H9 (cell line): ENCODE results near the gene KMT5B. TPM values are rescaled to one million over a fixed set of nuclear protein-coding genes. Genes with fewer than 3 reads are reported as not detected.

Source experiments
- DNase-seq: peaks from one replicate; pipeline ENCODE4 v3.0.0-alpha.2; 2017
- H2AFZ ChIP-seq: one replicate; pipeline ENCODE4 v1.6.1; 2013; ENCODE audit warnings: mild to moderate bottlenecking, low read length, control low read depth, moderate library complexity
- H2AK5ac ChIP-seq: 2 replicates; pipeline ENCODE4 v1.6.1; 2013; ENCODE audit warnings: low read length, control low read depth, mixed read lengths; ENCODE audit not compliant: insufficient read length
- H2BK120ac ChIP-seq: one replicate; pipeline ENCODE4 v1.6.1; 2013; ENCODE audit warnings: low read depth, mild to moderate bottlenecking, low read length, control low read depth, inconsistent platforms; ENCODE audit not compliant: poor library complexity, severe bottlenecking
- H2BK12ac ChIP-seq: 2 replicates; pipeline ENCODE4 v1.6.1; 2013; ENCODE audit warnings: low read length, control low read depth, mixed read lengths, low read depth; ENCODE audit not compliant: insufficient read length
- H2BK15ac ChIP-seq: 2 replicates; pipeline ENCODE4 v1.6.1; 2013; ENCODE audit warnings: low read depth, low read length, control low read depth
- H2BK20ac ChIP-seq: one replicate; pipeline ENCODE4 v1.6.1; 2013; ENCODE audit warnings: low read depth, mild to moderate bottlenecking, low read length, control low read depth, inconsistent platforms; ENCODE audit not compliant: poor library complexity, severe bottlenecking
- H2BK5ac ChIP-seq: 2 replicates; pipeline ENCODE4 v1.6.1; 2013; ENCODE audit warnings: low read length, control low read depth, mixed read lengths; ENCODE audit not compliant: insufficient read length
- H3K14ac ChIP-seq: 2 replicates; pipeline ENCODE4 v1.6.1; 2013; ENCODE audit warnings: low read length, control low read depth; ENCODE audit not compliant: insufficient read depth
- H3K18ac ChIP-seq: 2 replicates; pipeline ENCODE4 v1.6.1; 2013; ENCODE audit warnings: low read depth, mild to moderate bottlenecking, mixed read lengths, low read length, control low read depth; ENCODE audit not compliant: insufficient read length
- H3K23ac ChIP-seq: 2 replicates; pipeline ENCODE4 v1.6.1; 2013; ENCODE audit warnings: low read length, control low read depth, mixed read lengths, low read depth; ENCODE audit not compliant: insufficient read length
- H3K23me2 ChIP-seq: 2 replicates; pipeline ENCODE4 v1.6.1; 2013; ENCODE audit warnings: low read depth, mild to moderate bottlenecking, mixed read lengths, low read length, control low read depth; ENCODE audit not compliant: insufficient read length, poor library complexity, severe bottlenecking
- H3K27ac ChIP-seq: 2 replicates; pipeline ENCODE4 v1.5.1; 2013; ENCODE audit warnings: low read length, control low read depth, mixed read lengths, low read depth; ENCODE audit not compliant: insufficient read length
- H3K27me3 ChIP-seq: 2 replicates; pipeline ENCODE4 v1.6.1; 2013; ENCODE audit warnings: low read length, control low read depth, inconsistent platforms; ENCODE audit not compliant: insufficient read depth
- H3K4ac ChIP-seq: 2 replicates; pipeline ENCODE4 v1.6.1; 2013; ENCODE audit warnings: low read depth, mild to moderate bottlenecking, control low read depth, inconsistent platforms, low read length, moderate library complexity
- H3K4me1 ChIP-seq: 2 replicates; pipeline ENCODE4 v1.6.1; 2013; ENCODE audit warnings: low read length, control low read depth, inconsistent platforms; ENCODE audit not compliant: insufficient read depth
- H3K4me2 ChIP-seq: 2 replicates; pipeline ENCODE4 v1.6.1; 2013; ENCODE audit warnings: low read length, control low read depth, mixed read lengths; ENCODE audit not compliant: insufficient read length, insufficient read depth
- H3K56ac ChIP-seq: 2 replicates; pipeline ENCODE4 v1.6.1; 2013; ENCODE audit warnings: low read depth, mild to moderate bottlenecking, mixed read lengths, low read length, control low read depth; ENCODE audit not compliant: insufficient read length
- H3K79me1 ChIP-seq: 2 replicates; pipeline ENCODE4 v1.6.1; 2013; ENCODE audit warnings: low read depth, mild to moderate bottlenecking, moderate library complexity, low read length, control low read depth, inconsistent platforms; ENCODE audit not compliant: insufficient read depth, poor library complexity, severe bottlenecking
- H3K79me2 ChIP-seq: 2 replicates; pipeline ENCODE4 v1.6.1; 2013; ENCODE audit warnings: low read length, control low read depth, inconsistent platforms; ENCODE audit not compliant: insufficient read depth
- H3K9ac ChIP-seq: 2 replicates; pipeline ENCODE4 v1.6.1; 2013; ENCODE audit warnings: low read length, control low read depth, mixed read lengths; ENCODE audit not compliant: insufficient read length; ENCODE audit errors: extremely low read depth
- H3K9me3 ChIP-seq: one replicate; pipeline ENCODE4 v1.6.1; 2013; ENCODE audit warnings: low read depth, low read length, inconsistent platforms; ENCODE audit not compliant: control insufficient read depth
- H3T11ph ChIP-seq: one replicate; pipeline ENCODE4 v1.6.1; 2013; ENCODE audit warnings: mild to moderate bottlenecking, low read length, control low read depth, inconsistent platforms
- H4K20me1 ChIP-seq: one replicate; pipeline ENCODE4 v1.6.1; 2013; ENCODE audit not compliant: control insufficient read depth, insufficient read length, insufficient read depth
- H4K5ac ChIP-seq: 2 replicates; pipeline ENCODE4 v1.6.1; 2013; ENCODE audit warnings: low read depth, mild to moderate bottlenecking, mixed read lengths, low read length, control low read depth; ENCODE audit not compliant: insufficient read length
- H4K8ac ChIP-seq: replicated peaks from 2 replicates; pipeline ENCODE4 v1.6.1; 2013; ENCODE audit warnings: low read length, control low read depth, mixed read lengths, low read depth; ENCODE audit not compliant: insufficient read length
- H4K91ac ChIP-seq: 2 replicates; pipeline ENCODE4 v1.6.1; 2013; ENCODE audit warnings: low read depth, mild to moderate bottlenecking, moderate library complexity, mixed read lengths, low read length, control low read depth; ENCODE audit not compliant: insufficient read length
- H3K27ac Mint-ChIP-seq, 3 experiments: 2 replicates in 2 of 3; 3 replicates in 1 of 3; pipeline ENCODE4 v1.8.0; 2020 to 2021; ENCODE audit warnings: mixed read lengths in 3 of 3, mild to moderate bottlenecking in 1 of 3, moderate library complexity in 1 of 3
- H3K27me3 Mint-ChIP-seq: 2 replicates; pipeline ENCODE4 v1.8.0; 2021; ENCODE audit warnings: low read depth, mild to moderate bottlenecking, moderate library complexity, mixed read lengths
- H3K36me3 Mint-ChIP-seq, 3 experiments: 2 replicates in 2 of 3; 3 replicates in 1 of 3; pipeline ENCODE4 v1.8.0; 2020 to 2021; ENCODE audit warnings: low read depth in 3 of 3, mixed read lengths in 3 of 3; ENCODE audit not compliant: insufficient read depth in 1 of 3
- H3K4me1 Mint-ChIP-seq, 2 experiments: 2 replicates each; pipeline ENCODE4 v1.8.0; 2020; ENCODE audit warnings: mixed read lengths in 2 of 2
- H3K4me3 Mint-ChIP-seq, 2 experiments: 2 replicates in 1 of 2; 3 replicates in 1 of 2; pipeline ENCODE4 v1.8.0; 2020 to 2021; ENCODE audit warnings: mild to moderate bottlenecking in 2 of 2, mixed read lengths in 2 of 2, moderate library complexity in 1 of 2
- H3K9me3 Mint-ChIP-seq, 2 experiments: 2 replicates in 1 of 2; 3 replicates in 1 of 2; pipeline ENCODE4 v1.8.0; 2020; ENCODE audit warnings: mild to moderate bottlenecking in 2 of 2, mixed read lengths in 2 of 2, moderate library complexity in 1 of 2
- WGBS: extraction: QIAGEN DNeasy Blood & Tissue Kit; methylation state at CpG from one replicate; pipeline ENCODE4 v1.1.7; 2013; ENCODE audit warnings: missing lambda C conversion rate, low lambda C conversion rate, mixed read lengths; ENCODE audit not compliant: insufficient read length; ENCODE audit errors: extremely low coverage; 5-methylcytosine and 5-hydroxymethylcytosine counted together
- total RNA-seq: library from RNA; stranded (reverse); gene quantifications from 2 replicates; pipeline ENCODE4 v1.2.1, GENCODE V29; 2021
- TF ChIP-seq, protein P1 (sequence below): fragments of 200-600 bp; sonication (generic); conservative IDR thresholded peaks from 3 replicates; pipeline ENCODE4 v1.8.0; 2021; ENCODE audit warnings: antibody characterized with exemption, mild to moderate bottlenecking

The KMT5B gene
- total RNA-seq, 1 experiment from 2014 or later: 61.6 TPM

DNA sequence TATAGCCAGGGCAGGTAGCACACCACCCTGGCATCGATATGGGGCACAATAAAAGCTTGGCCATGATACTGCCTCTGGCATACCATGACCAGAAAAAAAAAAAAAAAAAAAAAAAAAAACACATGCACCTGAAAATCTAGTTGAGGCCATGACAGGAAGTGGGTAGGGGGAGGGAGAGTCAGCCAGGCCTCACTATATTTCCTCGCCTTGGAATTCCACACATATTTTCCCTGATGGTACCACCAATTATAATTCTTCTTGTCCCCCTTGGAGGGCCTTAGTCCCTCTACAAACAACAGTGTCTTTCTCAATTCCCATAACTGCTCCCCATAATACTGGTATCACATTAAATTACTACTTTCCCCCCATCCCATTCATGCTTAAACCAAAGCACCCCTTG is 79.3 kb downstream of the KMT5B start:
- Histone ChIP-seq H2BK15ac (no peak overlapping the region), H3K4me1 (peaks cover 2% of the 10 kb centered on the region; the same call in 1 of the 2 replicates), H3K23ac (no peak overlapping the region), H3K14ac (no peak overlapping the region), H3K27ac (no peak overlapping the region), H3K4ac (no peak overlapping the region), H2BK120ac (no peak overlapping the region), H4K8ac (no peak overlapping the region), H3K23me2 (peaks cover under 1% of the 10 kb centered on the region), H3K9ac (no peak overlapping the region), H3K79me2 (no peaks in the 10 kb centered on the region), H2BK12ac (no peak overlapping the region), H3K79me1 (no peaks in the 10 kb centered on the region), H3T11ph (no peak overlapping the region), H2BK5ac (no peak overlapping the region), H3K4me2 (no peak overlapping the region), H2AK5ac (no peak overlapping the region), H4K91ac (no peak overlapping the region), H3K9me3 (peaks cover 12% of the 10 kb centered on the region), H3K18ac (no peak overlapping the region), H2BK20ac (no peak overlapping the region), H3K56ac (no peak overlapping the region), H2AFZ (no peak overlapping the region), H4K5ac (no peak overlapping the region), H4K20me1 (no peaks in the 10 kb centered on the region), H3K27me3 (no peaks in the 10 kb centered on the region)
- H3K4me1 Mint-ChIP-seq: peaks cover 11 to 15% of the 10 kb centered on the region in 2 experiments
- H3K4me3 Mint-ChIP-seq: no peak overlapping the region
- peaks cover 5% of the 10 kb centered on the region for H3K27me3 Mint-ChIP-seq
- DNase-seq: no peak
- peaks cover 58 to 61% of the 10 kb centered on the region in 2 experiments for H3K9me3 Mint-ChIP-seq
- peaks cover 31 to 44% (median 35%) of the 10 kb centered on the region in 3 experiments for H3K36me3 Mint-ChIP-seq
- TF ChIP-seq, protein P1, sequence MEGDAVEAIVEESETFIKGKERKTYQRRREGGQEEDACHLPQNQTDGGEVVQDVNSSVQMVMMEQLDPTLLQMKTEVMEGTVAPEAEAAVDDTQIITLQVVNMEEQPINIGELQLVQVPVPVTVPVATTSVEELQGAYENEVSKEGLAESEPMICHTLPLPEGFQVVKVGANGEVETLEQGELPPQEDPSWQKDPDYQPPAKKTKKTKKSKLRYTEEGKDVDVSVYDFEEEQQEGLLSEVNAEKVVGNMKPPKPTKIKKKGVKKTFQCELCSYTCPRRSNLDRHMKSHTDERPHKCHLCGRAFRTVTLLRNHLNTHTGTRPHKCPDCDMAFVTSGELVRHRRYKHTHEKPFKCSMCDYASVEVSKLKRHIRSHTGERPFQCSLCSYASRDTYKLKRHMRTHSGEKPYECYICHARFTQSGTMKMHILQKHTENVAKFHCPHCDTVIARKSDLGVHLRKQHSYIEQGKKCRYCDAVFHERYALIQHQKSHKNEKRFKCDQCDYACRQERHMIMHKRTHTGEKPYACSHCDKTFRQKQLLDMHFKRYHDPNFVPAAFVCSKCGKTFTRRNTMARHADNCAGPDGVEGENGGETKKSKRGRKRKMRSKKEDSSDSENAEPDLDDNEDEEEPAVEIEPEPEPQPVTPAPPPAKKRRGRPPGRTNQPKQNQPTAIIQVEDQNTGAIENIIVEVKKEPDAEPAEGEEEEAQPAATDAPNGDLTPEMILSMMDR: no peak
- H3K27ac Mint-ChIP-seq: no peak overlapping the region
- no CpG with 5 or more reads among the region's 2 CpGs for WGBS
